Activated gamma-delta T cell treated with anti-CD3 and anti-CD28 coated beads, Interleukin-2, amount 50 U/mL, for 16 hours (primary cell): ENCODE measurements around the gene IL33.

ENCODE experiments used
- DNase-seq: peaks from one replicate; pipeline ENCODE4 v3.0.0-alpha.2; 2020; ENCODE audit warnings: low read depth

The IL33 gene

GRCh38 chr9:6218099-6218502 lies 2.5 kb downstream of the IL33 start:
- no peak for DNase-seq

GRCh38 chr9:6219040-6219439 lies 3.4 kb downstream of the IL33 start:
- no peak for DNase-seq

DNA sequence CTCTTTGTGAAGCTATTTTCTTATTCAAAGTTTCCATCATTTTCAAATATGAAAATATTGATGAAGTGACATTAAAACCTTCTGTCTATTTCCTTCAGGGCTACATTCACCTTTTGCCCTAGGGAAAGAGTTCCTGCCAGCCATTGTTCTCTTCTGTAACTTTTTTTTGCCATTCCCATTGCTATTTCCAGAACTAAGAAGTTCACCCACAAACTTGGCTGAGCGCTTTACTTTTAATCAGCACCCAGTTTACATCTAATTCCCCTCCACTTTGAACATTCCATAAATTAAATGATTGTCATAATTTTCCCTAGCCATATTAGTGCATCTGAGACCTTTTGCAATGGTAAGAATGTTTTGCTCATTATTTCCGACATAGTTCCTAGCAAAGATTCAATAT lies 4.4 kb downstream of the IL33 start:
- no peak for DNase-seq

- no peak for DNase-seq
Observed at GRCh38 chr9:6224393-6225154, 9.0 kb downstream of the IL33 start.

DNA sequence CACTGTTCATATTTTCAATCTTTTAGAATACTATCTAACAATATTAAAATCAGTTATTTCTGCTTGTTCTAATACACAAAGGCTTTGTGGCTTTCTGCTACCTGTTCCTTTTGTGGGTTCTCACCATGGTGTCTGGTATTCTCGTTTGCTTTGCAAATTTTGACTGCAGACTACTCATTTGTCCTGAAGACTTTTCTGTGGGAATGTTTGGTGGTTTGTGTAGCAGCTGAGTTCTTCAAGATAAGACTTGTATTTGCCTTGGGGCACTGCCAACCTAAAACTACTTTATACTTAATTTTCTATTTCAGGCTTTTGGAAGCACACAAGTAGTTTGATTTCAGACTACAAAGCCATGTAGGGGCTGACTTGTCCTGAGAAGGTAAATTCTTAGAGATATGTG lies 11.1 kb downstream of the IL33 start:
- DNase-seq: no peak

DNA sequence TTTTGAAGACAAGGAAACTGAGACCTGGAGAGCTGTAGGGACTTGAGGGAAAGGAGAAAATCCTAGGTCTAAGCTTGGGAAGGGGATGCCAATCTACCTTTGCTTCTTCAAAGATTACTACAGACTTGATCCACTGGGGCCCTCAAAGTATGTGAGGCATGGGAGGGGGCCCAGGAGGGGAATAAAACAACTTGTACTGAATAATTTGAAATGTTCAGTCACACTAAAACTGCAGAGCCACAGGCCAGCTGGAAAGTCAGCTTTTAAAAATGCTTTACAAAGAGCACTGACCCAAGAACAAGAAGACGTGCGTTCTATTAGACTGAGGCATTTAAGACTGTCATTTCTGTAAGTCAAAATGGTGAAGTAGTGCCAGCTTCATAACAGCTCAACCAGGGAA lies 13.6 kb downstream of the IL33 start:
- no peak for DNase-seq

DNA sequence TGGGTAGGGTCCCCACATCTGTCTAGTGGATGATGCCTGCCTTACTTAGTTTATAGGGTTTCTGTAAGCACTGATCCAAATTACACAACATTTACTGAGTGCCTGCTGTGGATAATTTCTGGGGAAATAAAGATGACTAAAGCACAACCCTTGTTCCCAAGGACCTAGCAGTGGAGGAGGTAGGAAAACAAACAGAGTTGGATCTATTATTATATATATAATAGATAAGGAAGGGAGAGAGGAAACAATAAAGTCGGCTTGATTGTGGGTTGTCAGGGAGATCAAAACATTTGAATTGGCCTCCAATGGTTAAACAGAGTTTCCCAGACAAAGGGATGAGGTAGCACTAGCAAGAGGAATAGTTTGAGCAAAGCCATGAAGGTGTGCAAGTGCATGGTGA lies 14.0 kb downstream of the IL33 start:
- no peak for DNase-seq

DNA sequence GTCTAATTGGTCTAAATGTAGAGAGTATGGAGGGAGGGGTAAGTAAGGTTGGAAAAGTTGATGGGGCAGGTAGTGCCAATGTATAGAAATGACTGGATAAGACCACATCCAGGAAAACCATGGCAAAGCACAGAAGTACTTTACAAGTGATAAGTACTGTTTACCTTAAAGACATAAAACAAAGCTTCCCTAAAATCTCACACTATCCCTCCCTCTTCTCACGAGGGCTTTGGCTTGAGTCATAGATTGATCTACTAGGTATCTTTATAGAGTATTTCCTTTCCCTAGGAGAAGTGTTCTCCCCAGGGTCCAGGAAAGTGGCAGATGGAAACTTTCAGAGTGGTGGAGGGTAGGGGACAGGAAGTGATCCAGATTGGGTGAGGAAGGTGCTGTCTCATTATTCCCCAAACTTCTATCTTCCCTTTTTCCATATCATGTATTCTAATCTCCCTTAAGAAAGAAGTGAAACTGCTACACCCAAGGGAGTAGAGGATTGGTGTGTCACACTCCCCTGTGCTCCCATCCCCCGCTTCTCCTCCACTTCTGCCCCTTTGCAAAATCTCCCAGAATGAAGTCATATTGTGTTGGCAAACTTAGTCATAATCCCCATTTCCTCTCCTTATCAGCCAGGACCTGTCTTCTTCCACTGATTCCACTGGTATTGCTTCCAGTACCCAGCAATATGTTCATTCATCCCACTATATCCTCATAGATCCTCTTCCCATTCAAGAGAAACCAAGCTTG lies 14.6 kb downstream of the IL33 start:
- no peak for DNase-seq

DNA sequence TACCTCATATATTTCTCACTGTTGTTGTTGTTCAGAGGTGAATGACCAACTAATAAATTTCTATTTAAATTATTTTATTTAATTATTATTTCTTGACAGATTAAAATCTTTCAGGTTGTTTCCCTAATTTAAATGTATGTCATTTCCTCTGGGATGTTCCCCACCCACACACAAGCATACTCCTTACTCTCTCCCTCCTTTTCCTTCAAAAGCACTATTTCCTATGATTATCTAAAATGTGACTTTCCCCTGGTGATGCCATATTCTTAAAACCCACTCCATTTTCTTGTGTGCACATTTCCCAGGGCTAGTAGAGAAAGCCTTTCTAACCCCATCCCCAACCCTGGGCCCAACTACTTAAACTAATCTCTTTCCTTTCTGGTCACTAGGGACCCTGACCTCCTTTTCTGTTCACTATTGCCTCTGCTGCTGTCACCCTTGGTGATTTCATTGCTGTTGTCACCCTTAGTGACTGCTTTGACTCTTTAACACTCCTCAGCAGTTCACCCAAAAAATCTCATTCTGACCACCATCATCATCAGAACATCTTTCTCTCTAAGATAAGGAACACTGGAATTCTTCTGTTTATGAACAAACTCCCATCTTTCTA lies 16.8 kb downstream of the IL33 start:
- DNase-seq: no peak

GRCh38 chr9:6234014-6234413 lies 18.4 kb downstream of the IL33 start:
- no peak for DNase-seq

DNA sequence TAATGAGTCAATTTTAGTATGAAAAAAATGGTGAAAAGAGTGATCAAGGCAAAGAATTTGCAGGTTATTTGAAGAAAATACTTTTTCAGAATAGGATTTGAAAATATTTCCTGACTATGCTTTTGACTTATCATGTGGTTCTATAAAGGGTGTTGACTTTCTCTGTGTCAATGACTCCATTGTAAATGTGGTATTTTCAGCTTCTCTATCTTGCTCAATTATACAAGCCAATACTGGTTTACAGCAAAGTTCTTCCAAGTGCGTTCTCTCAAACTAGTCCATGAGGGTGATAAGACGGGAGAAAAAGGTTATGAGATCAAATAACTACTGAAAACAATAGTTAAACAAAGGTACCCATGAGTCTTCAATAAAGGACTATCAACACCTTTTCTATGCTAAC lies 21.7 kb downstream of the IL33 start:
- DNase-seq: no peak

GRCh38 chr9:6239048-6239461 lies 23.4 kb downstream of the IL33 start:
- no peak for DNase-seq

DNA sequence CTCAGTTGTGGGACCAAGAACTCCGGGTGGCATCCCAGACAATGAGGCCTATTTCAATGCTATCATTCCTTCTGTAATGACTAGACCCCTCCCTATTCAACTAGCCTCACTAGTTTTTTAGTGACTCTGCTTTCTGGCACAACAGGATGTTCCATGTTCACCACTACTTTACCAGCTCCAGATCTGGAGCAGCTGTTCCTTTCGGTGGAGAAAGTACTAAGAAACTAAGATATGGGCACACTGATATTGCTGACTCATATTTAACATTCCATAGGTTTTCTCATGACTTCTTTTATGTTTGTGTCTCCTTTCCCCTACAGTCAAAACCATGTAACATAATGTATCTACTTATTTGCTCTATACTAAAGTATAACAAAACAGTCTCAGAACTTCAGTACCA lies 24.1 kb downstream of the IL33 start:
- DNase-seq: no peak

GRCh38 chr9:6243746-6244145 lies 28.1 kb downstream of the IL33 start:
- no peak for DNase-seq

GRCh38 chr9:6247266-6247665 lies 31.7 kb downstream of the IL33 start:
- DNase-seq: no peak

- DNase-seq: no peak
Observed at GRCh38 chr9:6268826-6269397, 53.3 kb downstream of the IL33 start.

DNA sequence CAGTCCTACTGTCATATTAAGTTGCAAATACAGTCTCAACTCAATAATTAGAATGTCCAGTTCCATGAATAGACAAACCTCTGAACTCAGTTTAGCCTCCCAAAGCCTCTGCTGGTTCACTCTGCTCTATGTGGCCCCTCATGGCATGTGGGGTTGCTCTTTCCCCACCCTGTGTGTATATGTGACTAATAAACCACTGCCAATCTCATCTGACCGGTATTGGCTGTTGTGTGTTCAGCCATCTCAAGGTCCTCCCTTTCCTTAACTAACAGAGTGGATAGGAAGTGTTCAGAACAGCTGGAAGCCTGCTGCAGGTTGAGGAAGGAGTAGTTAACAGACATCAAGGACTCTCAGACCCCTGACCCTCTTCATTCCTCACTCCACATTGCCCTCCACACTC lies 55.3 kb downstream of the IL33 start:
- DNase-seq: no peak

DNA sequence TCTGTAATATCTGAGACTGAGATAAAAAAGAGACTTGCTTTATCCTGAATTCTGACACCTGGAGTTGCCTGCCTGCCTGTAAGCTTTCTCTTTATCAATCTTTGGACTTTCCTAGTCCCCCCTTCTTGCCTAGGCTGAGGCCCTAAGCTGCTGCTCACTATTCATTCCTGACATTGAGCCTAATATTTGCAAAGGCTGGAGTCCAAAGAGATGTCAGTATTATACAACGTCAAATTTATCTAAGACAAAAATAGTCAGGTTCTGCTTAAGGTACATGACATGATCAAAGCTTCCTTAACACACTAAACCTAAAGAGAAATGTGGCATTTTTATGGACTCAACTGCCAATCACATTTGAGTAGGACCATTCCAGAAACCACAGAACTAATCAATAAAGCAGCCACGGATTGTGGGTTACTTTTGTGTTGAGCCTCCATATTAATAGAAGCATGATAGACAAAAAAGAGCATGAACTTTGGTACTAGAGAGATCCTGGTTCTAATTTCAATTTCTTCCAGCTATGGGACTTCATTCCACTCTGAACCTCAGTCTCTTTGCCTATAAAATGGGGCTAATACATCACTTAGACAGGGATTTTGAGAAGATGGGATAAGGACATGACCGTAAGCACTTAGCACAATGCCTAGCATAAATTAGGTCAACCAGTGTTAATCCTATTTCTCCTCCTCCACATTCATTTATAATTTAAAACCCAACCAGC lies 56.1 kb downstream of the IL33 start:
- no peak for DNase-seq

DNA sequence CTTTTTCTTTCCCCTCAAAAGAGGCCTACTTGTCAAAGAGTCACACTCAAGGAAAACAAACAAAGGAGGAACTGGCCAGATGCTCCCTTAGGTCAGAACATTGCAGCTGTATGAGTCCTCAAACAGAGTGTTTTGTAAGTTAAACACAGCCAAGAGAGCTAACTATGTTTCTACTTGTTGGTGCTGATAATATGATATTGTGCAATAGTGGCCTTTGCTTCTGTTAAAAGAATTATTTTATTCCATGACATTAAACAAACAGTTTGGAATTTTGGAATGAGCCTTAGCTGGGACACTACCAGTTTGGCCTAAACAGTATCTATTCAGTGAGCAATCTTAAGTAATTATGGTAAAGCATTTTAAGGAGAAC lies 56.6 kb downstream of the IL33 start:
- no peak for DNase-seq

DNA sequence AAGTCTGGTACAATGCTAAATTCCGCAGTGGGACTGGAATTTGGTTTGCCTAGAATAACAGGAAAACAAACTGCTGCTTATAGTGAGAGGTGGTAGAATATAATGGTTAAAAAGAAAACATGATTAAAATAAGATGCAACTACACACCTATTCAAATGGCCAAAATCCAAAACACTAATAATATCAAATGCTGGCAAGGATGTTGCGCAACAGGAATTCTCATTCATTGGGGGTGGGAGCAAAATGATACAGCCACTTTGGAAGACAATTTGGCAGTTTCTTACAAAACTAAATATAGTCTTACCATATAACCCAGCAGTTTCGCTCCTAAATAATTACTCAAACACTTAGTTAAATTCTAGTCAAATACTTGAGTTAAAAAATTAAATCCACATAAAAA lies 61.8 kb downstream of the IL33 start:
- no peak for DNase-seq

DNA sequence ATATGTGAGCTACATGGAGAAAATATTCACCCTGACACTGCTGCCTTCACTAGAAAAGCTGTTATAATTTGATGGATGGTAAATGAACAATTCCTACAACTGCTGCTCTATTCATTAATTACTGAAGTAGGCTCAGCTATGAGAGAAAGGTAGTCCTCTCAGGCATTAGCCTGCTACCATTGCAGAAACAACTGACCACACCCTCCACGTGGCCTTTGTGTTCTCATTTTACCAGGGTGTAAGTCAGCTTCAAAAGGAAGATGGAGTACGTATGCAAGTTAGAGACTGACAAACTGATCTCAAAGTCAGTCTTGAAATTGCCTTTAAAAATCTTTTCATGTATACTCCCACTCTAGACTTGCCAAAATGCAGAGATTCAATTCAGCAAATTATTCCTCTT lies 86.3 kb downstream of the IL33 start:
- no peak for DNase-seq

GRCh38 chr9:6302417-6302816 lies 86.8 kb downstream of the IL33 start:
- no peak for DNase-seq
